ENCODE results near the gene ZDHHC16.
"Not testable (repeated sequence)": the region's sequence is repeated elsewhere in the genome, so short reads cannot be mapped to it uniquely, and the experiment has no call there.

The ZDHHC16 gene

GRCh38 chr10:97434557-97434956, 11.4 kb upstream of the ZDHHC16 start:
- DNase-seq (ENCODE audit: low read depth, low spot score): no peak

- DNase-seq (ENCODE audit: low read depth, low spot score): no peak
Measured at GRCh38 chr10:97435211-97435610, 10.8 kb upstream of the ZDHHC16 start.

GRCh38 chr10:97442277-97442676, 3.7 kb upstream of the ZDHHC16 start:
- DNase-seq (ENCODE audit: low read depth, low spot score): no peak

GRCh38 chr10:97444212-97444611, 1.8 kb upstream of the ZDHHC16 start:
- no peak for DNase-seq (ENCODE audit: low read depth, low spot score)

- no peak for DNase-seq (ENCODE audit: low read depth, low spot score)
Measured at GRCh38 chr10:97445357-97445721, 636 bp upstream of the ZDHHC16 start.

GRCh38 chr10:97450828-97451227, 4.9 kb downstream of the ZDHHC16 start:
- DNase-seq (ENCODE audit: low read depth, low spot score): no peak

- DNase-seq (ENCODE audit: low read depth, low spot score): no peak
Measured at GRCh38 chr10:97451605-97452004, 5.6 kb downstream of the ZDHHC16 start.

GRCh38 chr10:97452352-97452751, 6.4 kb downstream of the ZDHHC16 start:
- DNase-seq (ENCODE audit: low read depth, low spot score): no peak

- DNase-seq (ENCODE audit: low read depth, low spot score): no peak
Measured at GRCh38 chr10:97454330-97455036, 8.5 kb downstream of the ZDHHC16 start.

GRCh38 chr10:97456034-97456685, 10.2 kb downstream of the ZDHHC16 start:
- no peak for DNase-seq (ENCODE audit: low read depth, low spot score)

GRCh38 chr10:97456686-97457065, 10.7 kb downstream of the ZDHHC16 start:
- no peak for DNase-seq (ENCODE audit: low read depth, low spot score)

- DNase-seq (ENCODE audit: low read depth, low spot score): no peak
Measured at GRCh38 chr10:97459111-97459510, 13.1 kb downstream of the ZDHHC16 start.

- no peak for DNase-seq (ENCODE audit: low read depth, low spot score)
Measured at GRCh38 chr10:97459933-97460332, 14.0 kb downstream of the ZDHHC16 start.

- no peak for DNase-seq (ENCODE audit: low read depth, low spot score)
Measured at GRCh38 chr10:97462309-97462708, 16.3 kb downstream of the ZDHHC16 start.

- DNase-seq (ENCODE audit: low read depth, low spot score): peak; percentile 80
Measured at GRCh38 chr10:97463363-97464132, 17.6 kb downstream of the ZDHHC16 start.

- no peak for DNase-seq (ENCODE audit: low read depth, low spot score)
Measured at GRCh38 chr10:97464226-97464625, 18.3 kb downstream of the ZDHHC16 start.

GRCh38 chr10:97465982-97466381, 20.0 kb downstream of the ZDHHC16 start:
- no peak for DNase-seq (ENCODE audit: low read depth, low spot score)

- DNase-seq (ENCODE audit: low read depth, low spot score): no peak
Measured at GRCh38 chr10:97466755-97467154, 20.8 kb downstream of the ZDHHC16 start.

- no peak for DNase-seq (ENCODE audit: low read depth, low spot score)
Measured at GRCh38 chr10:97468162-97468561, 22.2 kb downstream of the ZDHHC16 start.

- DNase-seq (ENCODE audit: low read depth, low spot score): not testable (repeated sequence)
Measured at GRCh38 chr10:97468781-97469180, 22.8 kb downstream of the ZDHHC16 start.

- DNase-seq (ENCODE audit: low read depth, low spot score): no peak
Measured at GRCh38 chr10:97474918-97475317, 28.9 kb downstream of the ZDHHC16 start.

GRCh38 chr10:97475936-97476594, 30.1 kb downstream of the ZDHHC16 start:
- no peak for DNase-seq (ENCODE audit: low read depth, low spot score)
